Measurements from ENCODE around the gene NPTX1. TPM values are rescaled to one million over a fixed set of nuclear protein-coding genes. Genes with fewer than 3 reads are reported as not detected.

Gene NPTX1
- total RNA-seq, 1 donor from 2014 or later = 0.25 TPM

DNA sequence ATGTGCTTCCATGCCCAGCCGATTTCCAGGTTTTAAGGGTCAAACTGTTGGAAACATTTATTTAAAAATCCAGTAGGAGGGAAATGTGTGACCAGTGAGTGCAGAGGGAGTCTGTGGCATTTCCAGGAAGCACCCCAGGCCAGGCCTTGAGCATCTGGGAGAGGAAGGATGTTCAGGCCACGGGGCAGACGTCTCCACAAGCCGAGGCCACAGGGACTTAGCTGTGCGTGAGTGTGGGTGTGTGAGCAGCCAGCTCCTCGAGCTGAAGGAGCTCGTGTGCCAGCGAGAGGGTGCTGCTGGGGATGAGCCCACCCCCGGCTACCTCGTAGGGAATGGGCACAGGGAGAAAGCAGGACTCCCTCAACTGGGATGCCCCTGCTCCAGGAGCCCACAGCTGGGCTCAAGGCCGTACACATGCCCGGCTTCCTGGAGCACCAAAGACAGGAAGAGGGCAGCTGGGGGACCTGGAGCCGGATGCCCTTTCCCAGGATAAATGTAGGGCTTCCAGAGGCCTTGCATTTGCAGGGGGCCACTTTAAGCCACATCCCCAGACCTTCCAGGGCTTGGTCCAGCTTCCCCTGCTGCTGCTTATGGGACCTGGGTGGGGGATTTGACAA lies 12.5 kb downstream of the NPTX1 start:
- no peak for ATAC-seq
- DNase-seq (ENCODE audit: low spot score) = no peak

DNA sequence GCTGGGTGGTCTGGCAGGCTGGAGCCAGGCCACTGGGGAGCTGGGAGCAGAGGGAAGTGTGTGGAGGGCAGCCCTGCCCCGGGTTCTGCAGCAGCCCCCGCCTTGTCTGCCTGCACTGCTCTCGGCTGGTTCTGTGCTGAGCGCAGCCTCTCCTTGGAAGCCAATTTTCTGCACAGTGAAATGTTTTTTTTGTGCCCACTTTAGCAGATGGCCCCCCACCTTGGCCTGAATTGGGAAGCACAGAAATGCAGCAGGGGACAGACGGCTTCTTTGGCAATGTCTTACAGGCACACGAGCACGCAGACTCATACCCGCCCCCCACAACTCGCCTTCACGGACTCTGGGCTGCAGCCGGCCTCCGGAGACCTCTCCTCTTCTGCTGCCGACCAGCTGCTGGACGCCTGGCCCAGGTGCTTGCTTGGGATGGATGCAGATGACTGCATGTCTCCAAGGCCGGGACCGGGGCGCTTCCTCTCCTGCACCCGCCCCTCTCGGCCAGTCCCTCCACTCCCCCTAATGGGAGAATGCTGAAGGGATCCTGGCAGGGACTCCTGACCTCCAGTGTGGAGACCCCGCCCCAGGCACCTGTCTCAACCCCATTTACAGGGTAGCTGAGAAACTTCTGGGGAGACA lies 14.8 kb downstream of the NPTX1 start:
- ATAC-seq (no peak), DNase-seq (ENCODE audit: low spot score) (no peak)

DNA sequence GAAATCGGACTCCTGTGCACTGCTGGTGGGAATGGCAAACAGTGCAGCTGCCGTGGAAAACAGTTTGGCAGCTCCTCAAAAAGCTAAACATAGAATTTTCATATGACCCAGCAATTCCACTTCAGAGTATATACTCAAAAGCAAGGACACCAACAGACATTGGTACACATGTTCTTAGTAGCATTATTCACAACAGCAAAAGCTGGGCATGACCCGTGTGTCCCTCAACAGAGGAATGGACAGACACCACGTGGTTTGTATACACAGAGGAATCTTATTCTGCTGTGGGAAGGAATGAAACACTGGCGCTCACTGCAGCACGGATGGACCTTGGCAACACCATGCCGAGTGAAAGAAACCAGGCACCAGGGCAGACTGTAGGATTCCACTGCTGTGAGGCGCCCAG lies 16.0 kb downstream of the NPTX1 start:
- no peak for ATAC-seq
- DNase-seq (ENCODE audit: low spot score) = no peak

DNA sequence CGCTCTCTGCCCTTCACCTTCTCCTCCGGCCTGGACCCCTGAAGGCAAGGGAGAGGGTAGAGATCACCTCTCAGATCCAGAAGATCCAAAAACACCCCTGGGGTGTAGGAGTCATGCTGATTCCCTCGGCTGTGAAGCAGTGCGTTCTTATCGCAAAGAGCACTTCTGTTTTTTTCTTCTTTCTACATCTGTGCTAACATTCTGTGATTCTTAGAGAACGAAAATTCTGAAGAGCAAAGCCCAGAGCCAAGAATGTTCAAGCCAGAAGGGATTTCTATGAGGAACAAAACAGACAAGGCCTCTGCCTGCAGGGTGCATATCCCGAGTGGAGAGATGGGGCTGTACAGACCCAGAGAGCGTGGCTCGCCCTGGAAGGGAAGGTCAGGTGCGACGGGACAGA lies 17.2 kb downstream of the NPTX1 start:
- DNase-seq (ENCODE audit: low spot score) = no peak
- ATAC-seq = no peak

GRCh38 chr17:80458016-80458415 lies 18.4 kb downstream of the NPTX1 start:
- DNase-seq (ENCODE audit: low spot score) (no peak), ATAC-seq (no peak)

DNA sequence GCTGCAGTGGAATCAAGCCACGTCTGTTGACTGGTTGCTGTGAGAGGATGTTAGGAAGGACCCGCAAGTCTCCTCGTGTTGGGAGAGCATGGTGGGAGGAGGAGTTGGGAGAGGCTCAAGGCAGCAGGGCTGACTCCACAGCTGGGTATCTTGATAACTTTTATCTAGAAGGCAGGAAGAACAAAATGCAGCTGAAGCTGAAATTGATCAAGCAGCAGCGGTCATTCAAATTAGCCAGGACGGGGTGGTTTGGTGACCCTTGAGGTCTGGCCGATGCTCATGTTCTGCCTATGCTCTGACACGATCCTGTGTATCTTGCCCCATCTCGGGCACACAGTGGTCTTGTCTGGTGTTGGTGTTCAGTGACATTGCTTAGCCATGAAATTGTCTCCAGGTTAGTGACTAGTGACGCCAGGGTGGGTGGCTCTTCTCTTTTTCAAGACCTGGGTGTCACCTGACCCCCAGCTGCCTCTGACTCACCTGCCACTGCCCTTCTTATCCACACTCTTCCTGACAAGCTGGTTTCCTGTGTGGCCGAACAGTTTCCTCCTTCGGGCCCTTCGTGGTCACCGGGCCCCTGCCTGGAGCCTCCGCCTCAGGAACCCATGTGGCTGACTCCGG lies 19.1 kb downstream of the NPTX1 start:
- DNase-seq (ENCODE audit: low spot score) = no peak
- ATAC-seq = no peak

- no peak for ATAC-seq
- DNase-seq (ENCODE audit: low spot score) = no peak
These were observed 19.8 kb downstream of the NPTX1 start for GRCh38 chr17:80456465-80457235.

- no peak for ATAC-seq
- no peak for DNase-seq (ENCODE audit: low spot score)
These were observed 20.6 kb downstream of the NPTX1 start for GRCh38 chr17:80455784-80456183.

- DNase-seq (ENCODE audit: low spot score) (no peak), ATAC-seq (peak; percentile 48)
These were observed 21.1 kb downstream of the NPTX1 start for GRCh38 chr17:80455336-80455710.

DNA sequence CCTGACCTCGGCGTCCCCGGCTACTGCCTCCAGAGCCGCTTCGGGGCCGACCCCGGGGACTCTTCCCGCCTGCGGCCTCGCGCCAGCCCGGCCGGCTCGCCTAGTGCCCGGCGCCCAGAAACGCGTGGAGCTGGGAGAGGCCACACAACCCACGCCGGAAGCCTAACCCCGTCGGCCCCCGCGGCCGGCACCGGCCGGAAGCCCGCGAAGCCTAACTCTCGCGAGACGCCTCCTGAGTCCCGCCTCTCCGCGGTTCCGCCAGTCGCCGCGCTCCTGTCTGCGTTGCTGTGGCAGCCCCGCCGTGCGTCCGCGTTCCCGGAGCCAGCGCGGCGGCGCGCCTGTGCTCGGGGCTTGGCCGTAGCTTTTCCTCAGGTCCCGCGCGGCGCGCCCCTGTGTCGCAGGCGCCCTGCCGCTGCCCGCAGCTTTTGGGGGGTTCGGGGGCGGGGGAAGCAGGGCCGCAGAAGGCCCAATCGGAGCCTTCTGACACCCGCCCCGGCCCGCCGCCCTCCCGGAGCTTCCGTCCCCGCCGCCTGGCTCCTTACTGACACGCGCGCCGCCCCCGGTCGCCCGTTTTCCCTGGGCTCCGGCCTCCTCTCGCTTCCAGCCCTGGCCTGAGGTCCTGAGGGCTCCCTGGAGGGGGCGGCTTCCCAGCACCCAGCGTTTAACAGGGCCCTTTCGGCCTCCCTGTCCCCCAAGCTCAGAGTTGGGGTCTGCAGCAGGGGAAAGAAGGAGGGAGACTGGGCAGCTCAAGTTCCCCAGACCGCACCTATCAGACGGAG lies 21.7 kb downstream of the NPTX1 start:
- peak; percentile 94 for ATAC-seq
- peak; percentile 98 for DNase-seq (ENCODE audit: low spot score)

- ATAC-seq (peak; percentile 42), DNase-seq (ENCODE audit: low spot score) (no peak)
These were observed 22.3 kb downstream of the NPTX1 start for GRCh38 chr17:80453998-80454556.

DNA sequence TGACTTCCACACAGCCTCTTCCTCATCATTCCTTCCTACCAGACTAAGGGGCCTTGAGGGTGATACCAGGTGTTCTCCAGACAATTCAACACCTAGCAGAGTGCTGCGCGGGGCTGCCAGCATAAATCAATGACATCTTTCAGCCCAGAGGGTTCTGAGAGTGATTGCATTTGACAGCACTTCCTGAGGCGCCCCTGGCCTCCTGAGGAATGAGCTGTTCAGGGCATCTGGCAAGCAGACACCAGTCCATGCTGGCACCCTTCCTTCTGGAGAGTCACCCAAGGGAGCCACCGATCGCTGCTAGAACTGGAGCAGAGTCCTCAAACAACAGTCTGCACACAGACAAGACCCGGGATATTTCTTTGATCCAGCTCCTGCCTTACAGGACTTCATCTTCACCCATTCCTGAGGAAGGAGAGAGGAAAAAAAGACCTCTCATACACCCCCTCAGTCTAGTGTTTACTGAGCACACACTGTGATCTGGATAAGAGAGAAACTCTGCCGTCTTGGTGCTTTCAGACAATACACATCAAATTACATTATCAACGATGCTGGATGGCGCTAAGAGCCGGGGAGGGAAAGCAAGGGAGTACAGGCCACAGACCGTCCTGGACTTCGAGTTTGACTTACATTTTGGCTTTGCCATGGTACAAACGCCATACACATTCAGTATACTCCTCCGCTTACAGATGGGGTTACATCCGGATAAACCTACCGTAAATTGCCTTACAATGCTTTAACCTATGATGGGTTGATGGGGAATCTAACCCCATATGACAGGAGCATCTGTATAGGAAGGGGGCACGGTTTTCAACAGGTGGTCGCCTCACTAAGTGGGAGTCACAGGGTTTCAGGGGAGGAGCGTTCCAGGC lies 23.0 kb downstream of the NPTX1 start:
- ATAC-seq = no peak
- peak; percentile 61 for DNase-seq (ENCODE audit: low spot score)

- DNase-seq (ENCODE audit: low spot score) (no peak), ATAC-seq (no peak)
These were observed 24.1 kb downstream of the NPTX1 start for GRCh38 chr17:80452173-80452915.

DNA sequence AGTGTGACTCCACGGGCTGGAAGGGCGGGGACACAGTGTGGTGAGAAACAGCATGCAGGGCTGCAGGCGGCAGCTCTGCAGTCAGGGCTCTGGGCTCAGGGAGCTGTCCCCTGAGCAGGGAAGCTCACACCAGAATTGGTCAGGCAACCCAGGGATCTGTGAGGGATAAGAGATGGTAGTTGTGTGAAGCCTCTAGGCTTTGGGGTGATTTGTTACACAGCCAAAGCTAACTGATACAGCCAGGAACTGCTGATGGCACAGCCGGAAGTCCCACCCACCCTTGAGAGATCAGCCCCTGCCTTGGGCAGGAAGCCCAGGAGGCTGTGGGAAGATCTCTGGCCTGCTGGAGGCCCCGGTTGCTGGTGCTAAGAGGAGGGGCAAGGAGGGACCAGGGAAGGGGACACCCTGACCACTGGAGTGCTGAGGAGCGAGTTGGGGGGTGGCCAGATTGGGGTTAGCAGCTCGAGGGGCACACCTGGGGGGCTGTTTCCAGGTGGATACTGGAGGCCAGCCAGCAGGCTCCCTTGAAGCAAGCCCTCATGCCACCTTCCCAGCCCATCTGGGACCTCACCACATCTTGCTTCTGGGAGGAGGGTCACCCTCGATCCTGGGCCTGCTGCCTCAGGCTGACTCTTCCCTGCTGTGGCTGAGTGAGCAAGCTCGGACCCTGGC lies 25.2 kb downstream of the NPTX1 start:
- ATAC-seq (no peak), DNase-seq (ENCODE audit: low spot score) (no peak)

DNA sequence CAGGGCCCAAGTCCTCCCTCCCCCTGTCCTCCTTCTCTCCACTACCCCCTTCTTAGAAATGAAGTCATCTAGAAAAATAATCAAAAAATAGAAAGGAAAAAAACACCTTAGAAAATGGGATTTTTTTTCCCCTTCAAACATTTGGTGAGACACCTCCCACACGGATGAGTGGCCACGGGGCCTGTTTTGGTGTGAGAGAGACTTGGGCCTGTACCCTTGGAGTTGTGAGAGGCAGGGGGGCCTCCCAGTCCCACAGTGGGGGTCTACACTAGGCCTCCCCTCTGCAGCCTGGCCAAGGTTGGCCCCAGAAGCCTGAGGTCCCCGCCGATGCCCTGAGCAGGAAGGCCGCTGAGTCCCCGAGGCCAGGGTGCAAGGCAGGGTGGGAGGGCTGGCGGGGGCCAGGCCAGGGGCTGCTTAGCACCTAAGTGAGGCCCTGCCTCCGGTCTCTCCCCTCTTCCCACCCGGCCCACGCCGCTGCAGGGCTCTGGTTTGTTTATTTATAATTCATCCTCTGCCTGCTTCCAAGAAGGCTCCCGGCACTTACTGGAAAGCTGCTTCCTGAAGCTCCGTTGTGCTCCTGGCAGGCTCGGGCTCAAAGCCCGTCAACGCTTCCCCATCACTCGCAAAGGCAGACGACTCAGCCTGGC lies 26.4 kb downstream of the NPTX1 start:
- ATAC-seq (no peak), DNase-seq (ENCODE audit: low spot score) (no peak)

GRCh38 chr17:80449194-80449929 lies 27.0 kb downstream of the NPTX1 start:
- no peak for DNase-seq (ENCODE audit: low spot score)
- ATAC-seq = no peak

DNA sequence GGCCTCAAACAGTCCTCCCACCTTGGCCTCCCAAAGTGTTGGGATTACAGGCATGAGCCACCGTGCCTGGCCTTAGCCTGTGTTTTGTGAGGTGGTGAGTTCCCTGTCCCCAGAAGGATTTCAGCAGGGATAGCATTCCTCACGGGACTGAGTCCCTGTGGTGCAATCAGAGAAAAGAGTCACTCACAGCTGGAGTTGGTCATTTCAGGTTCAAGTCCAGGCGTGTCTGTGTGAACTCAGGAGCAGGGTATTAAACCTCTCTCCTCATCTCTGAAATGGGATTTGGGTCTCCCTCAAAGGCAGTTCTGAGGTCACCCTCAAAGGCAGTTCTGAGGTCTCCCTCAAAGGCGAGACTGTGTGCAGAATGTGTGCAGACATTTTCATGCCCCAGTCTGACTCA lies 28.6 kb downstream of the NPTX1 start:
- ATAC-seq (no peak), DNase-seq (ENCODE audit: low spot score) (no peak)
